ENCODE data around the gene ALCAM.

DNA sequence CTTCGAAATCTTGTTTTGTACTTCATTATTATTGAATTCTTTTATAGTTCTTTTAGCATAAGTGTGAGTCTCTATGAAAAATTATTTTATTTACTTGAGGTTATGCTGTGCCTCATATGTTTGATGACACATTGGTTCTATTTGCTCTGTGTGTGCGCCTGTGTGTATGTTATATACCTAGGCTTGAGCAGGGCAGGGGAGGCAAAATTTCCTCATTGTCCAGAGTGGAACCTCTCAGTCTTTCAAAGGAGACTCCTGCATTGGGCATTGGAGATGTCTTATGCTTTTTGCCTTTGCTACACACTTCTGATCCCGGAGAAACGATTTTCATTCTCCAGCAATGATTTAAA lies 58.4 kb downstream of the ALCAM start:
- TF ChIP-seq POLR2A (IDR thresholded peaks at IDR 0.05; ENCODE audit: low read depth, low read length) (no peak), POLR2AphosphoS5 (IDR thresholded peaks at IDR 0.05; ENCODE audit: low read depth, low read length) (no peak)

Data from GM12892 (cell line).